CD4-positive, alpha-beta T cell (primary cell): ENCODE data around the gene RASIP1. TPM values are rescaled to one million over a fixed set of nuclear protein-coding genes. Genes with fewer than 3 reads are reported as not detected.

ENCODE experiments used
- ATAC-seq: fragments of 200-7000 bp; cut with Tn5 transposase; one replicate; pipeline ENCODE4 v1.10.0; 2022; ENCODE audit warnings: mild to moderate bottlenecking; ENCODE audit not compliant: poor library complexity
- CTCF ChIA-PET: fragments of 350-600 bp; sonication (Branson Sonifier 250); formaldehyde crosslinking; loops from one replicate; lab custom pipeline; 2021; ENCODE audit warnings: antibody characterized with exemption, inconsistent platforms; lab: Charles Lee
- POLR2A ChIA-PET: fragments of 350-600 bp; sonication (Branson Sonifier 250); formaldehyde crosslinking; loops from one replicate; lab custom pipeline; 2021; ENCODE audit warnings: antibody characterized with exemption, inconsistent platforms; lab: Charles Lee
- DNase-seq, 14 experiments: peaks; one replicate each; pipeline ENCODE4 v3.0.0-alpha.2; 2013 to 2020; ENCODE audit warnings: mixed read lengths in 2 of 14
- H3K27ac ChIP-seq, 2 donors: one replicate each; pipeline versions ENCODE4 v1.5.1 to v1.7.0; 2013; ENCODE audit warnings: low read length in 2 of 2, low read depth in 1 of 2, mild to moderate bottlenecking in 1 of 2
- H3K27me3 ChIP-seq, 2 experiments: 1 replicate in 1 of 2; 2 replicates in 1 of 2; pipeline versions ENCODE4 v1.6.1 to v1.7.0; 2013; ENCODE audit warnings: low read length in 2 of 2, control low read depth in 1 of 2, mild to moderate bottlenecking in 1 of 2, moderate library complexity in 1 of 2; ENCODE audit not compliant: insufficient read depth in 2 of 2, control insufficient read depth in 1 of 2
- H3K36me3 ChIP-seq: one replicate; pipeline ENCODE4 v1.6.1; 2013; ENCODE audit warnings: low read length, control low read depth; ENCODE audit not compliant: insufficient read depth
- H3K4me1 ChIP-seq: one replicate; pipeline ENCODE4 v1.6.1; 2013; ENCODE audit warnings: low read length, control low read depth; ENCODE audit not compliant: insufficient read depth
- H3K4me3 ChIP-seq: one replicate; pipeline ENCODE4 v1.5.1; 2013; ENCODE audit warnings: mild to moderate bottlenecking, low read length, moderate library complexity
- H3K9me3 ChIP-seq, 2 experiments: 1 replicate in 1 of 2; 2 replicates in 1 of 2; pipeline versions ENCODE4 v1.6.1 to v1.7.0; 2013; ENCODE audit warnings: low read length in 2 of 2, mild to moderate bottlenecking in 2 of 2, control low read depth in 1 of 2, moderate library complexity in 1 of 2; ENCODE audit not compliant: control insufficient read depth in 1 of 2, insufficient read depth in 1 of 2
- H3K27ac Mint-ChIP-seq: one replicate; pipeline ENCODE4 v1.8.0; 2020; ENCODE audit warnings: mixed read lengths
- H3K27me3 Mint-ChIP-seq: one replicate; pipeline ENCODE4 v1.8.0; 2021; ENCODE audit warnings: mixed read lengths
- H3K36me3 Mint-ChIP-seq: one replicate; pipeline ENCODE4 v1.8.0; 2021; ENCODE audit warnings: low read depth, mixed read lengths
- H3K4me1 Mint-ChIP-seq: one replicate; pipeline ENCODE4 v1.8.0; 2021; ENCODE audit warnings: low read depth, mixed read lengths
- H3K4me3 Mint-ChIP-seq: one replicate; pipeline ENCODE4 v1.8.0; 2020; ENCODE audit warnings: mild to moderate bottlenecking, mixed read lengths
- H3K9me3 Mint-ChIP-seq: one replicate; pipeline ENCODE4 v1.8.0; 2020; ENCODE audit warnings: mixed read lengths
- intact Hi-C, 2 experiments: fragments of 100-400 bp; cut with DNase I in 1 of 2; cut with micrococcal nuclease in 1 of 2; formaldehyde crosslinking; loops; one replicate each; pipeline versions ENCODE4 v1.15.1 to v1.9.0; 2023 to 2025; cut with DNase I, micrococcal nuclease
- total RNA-seq, 174 experiments: library from RNA in 2 of 174; stranded (reverse) in 2 of 174; gene quantifications; one replicate each; pipeline ENCODE4 v1.2.3 and lab custom pipeline; 2021 to 2026
- TF ChIP-seq, protein P1 (sequence below): fragments of 200-600 bp; IDR thresholded peaks from one replicate; pipeline ENCODE4 v1.8.0; 2022; ENCODE audit warnings: antibody characterized with exemption, mild to moderate bottlenecking

RASIP1 gene
- total RNA-seq, 2 experiments from 2014 or later, result 0.55 to 0.56 TPM

DNA sequence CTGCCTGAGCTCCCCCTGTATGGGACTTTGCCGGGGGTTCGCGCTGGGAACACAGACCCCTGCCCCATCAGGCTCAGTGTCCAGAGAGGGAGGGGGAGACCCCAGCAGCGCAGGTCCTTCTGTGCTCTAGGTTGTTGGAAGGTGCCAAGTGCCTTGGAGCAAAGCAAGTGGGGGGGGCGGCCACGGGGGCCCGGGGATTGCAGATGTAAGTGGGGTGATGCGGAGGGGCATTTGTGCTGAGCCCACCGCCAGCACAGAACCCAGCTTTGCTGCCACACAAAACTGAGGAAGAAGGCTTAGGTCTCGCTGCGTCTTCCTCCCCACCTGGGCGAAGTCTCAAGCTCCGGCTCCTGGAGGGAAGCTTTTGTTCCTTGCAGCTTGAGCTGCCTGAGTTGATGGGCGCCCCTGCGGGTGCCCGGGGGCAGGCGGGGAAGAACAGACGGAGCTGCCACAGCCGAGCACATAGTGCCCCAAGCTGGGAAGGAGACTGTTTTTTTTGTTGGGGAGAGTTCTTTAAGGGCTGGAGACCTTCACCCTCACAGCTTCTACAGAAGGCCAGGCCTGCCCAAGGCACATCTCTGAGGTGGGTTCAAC lies 66.1 kb downstream of the RASIP1 start:
- H3K27me3 ChIP-seq, result no peaks in the 10 kb centered on the region
- H3K4me1 ChIP-seq, result peaks cover 9% of the 10 kb centered on the region
- H3K36me3 Mint-ChIP-seq, result no peaks in the 10 kb centered on the region
- ChIA-PET POLR2A (interaction anchor here (0.6 to 2.7 kb wide), 3 partner anchors 25 to 55 kb away, joined by 3 to 8 read pairs (median 4); partner anchors contain the start of genes RPL18 and SPHK2), CTCF (interaction anchor here (0.9 to 2.1 kb wide), 3 partner anchors 22 to 29 kb away, joined by 3 to 16 read pairs (median 6); partner anchors contain the start of gene CA11)
- TF ChIP-seq, protein P1, sequence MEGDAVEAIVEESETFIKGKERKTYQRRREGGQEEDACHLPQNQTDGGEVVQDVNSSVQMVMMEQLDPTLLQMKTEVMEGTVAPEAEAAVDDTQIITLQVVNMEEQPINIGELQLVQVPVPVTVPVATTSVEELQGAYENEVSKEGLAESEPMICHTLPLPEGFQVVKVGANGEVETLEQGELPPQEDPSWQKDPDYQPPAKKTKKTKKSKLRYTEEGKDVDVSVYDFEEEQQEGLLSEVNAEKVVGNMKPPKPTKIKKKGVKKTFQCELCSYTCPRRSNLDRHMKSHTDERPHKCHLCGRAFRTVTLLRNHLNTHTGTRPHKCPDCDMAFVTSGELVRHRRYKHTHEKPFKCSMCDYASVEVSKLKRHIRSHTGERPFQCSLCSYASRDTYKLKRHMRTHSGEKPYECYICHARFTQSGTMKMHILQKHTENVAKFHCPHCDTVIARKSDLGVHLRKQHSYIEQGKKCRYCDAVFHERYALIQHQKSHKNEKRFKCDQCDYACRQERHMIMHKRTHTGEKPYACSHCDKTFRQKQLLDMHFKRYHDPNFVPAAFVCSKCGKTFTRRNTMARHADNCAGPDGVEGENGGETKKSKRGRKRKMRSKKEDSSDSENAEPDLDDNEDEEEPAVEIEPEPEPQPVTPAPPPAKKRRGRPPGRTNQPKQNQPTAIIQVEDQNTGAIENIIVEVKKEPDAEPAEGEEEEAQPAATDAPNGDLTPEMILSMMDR, result no peak
- H3K27ac Mint-ChIP-seq, result no peak overlapping the region
- DNase-seq (no peak), ATAC-seq (no peak)
- H3K4me1 Mint-ChIP-seq, result peaks cover 7% of the 10 kb centered on the region
- H3K9me3 ChIP-seq, result no peaks in the 10 kb centered on the region
- no peaks in the 10 kb centered on the region for H3K27me3 Mint-ChIP-seq
- H3K9me3 Mint-ChIP-seq, result no peaks in the 10 kb centered on the region
- H3K27ac ChIP-seq, result no peak overlapping the region
- no peaks in the 10 kb centered on the region for H3K36me3 ChIP-seq
- intact Hi-C loops, result no loop called here
- no peak overlapping the region for H3K4me3 ChIP-seq
- no peak overlapping the region for H3K4me3 Mint-ChIP-seq

DNA sequence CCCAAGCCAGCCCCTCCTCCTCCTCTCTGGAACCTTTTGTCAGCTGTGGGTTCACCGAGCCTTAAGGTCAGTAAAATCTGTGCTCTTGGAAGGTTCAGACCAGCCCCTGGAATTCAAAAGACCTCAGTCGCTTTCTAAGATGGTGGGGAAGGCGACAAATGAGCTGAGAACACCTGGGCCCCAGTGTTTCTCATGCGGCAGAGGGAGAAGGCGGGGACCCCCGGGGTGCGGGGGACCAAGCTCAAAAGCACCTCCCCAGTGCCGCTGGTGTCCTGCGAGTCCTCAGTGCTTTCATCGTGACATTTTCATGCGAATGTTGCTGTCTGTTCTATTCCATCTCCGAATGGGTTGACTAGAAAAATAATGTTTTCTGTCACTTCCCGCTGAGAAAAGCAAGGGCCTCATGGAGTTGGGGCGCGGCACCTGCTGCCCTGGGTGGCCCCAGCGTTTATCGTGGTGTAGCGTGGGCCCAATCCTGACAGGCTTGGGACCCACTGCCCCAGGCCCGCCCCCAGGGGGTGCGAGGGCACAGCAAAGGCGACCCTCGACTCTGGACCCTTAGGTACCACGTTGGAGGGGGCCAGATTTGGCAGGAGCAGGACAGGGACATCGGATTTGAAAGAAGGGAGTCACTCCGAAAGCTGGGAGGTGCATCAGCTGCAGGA lies 66.8 kb downstream of the RASIP1 start:
- intact Hi-C loops, result no loop called here
- TF ChIP-seq, protein P1, result no peak
- H3K4me3 ChIP-seq, result no peak overlapping the region
- ATAC-seq (no peak), DNase-seq (no peak)
- CTCF ChIA-PET, result no interaction called here
- no peak overlapping the region for H3K27ac ChIP-seq
- POLR2A ChIA-PET, result interaction anchor here (0.6 kb wide), 1 partner anchor 36 kb away, joined by 3 read pairs; no protein-coding TSS in a partner anchor
- no peaks in the 10 kb centered on the region for H3K27me3 ChIP-seq
- no peaks in the 10 kb centered on the region for H3K9me3 Mint-ChIP-seq
- no peak overlapping the region for H3K27ac Mint-ChIP-seq
- no peaks in the 10 kb centered on the region for H3K27me3 Mint-ChIP-seq
- no peak overlapping the region for H3K4me3 Mint-ChIP-seq
- H3K4me1 ChIP-seq, result peaks cover 9% of the 10 kb centered on the region
- H3K4me1 Mint-ChIP-seq, result peaks cover 7% of the 10 kb centered on the region
- H3K36me3 ChIP-seq, result no peaks in the 10 kb centered on the region
- H3K9me3 ChIP-seq, result no peaks in the 10 kb centered on the region
- no peaks in the 10 kb centered on the region for H3K36me3 Mint-ChIP-seq

DNA sequence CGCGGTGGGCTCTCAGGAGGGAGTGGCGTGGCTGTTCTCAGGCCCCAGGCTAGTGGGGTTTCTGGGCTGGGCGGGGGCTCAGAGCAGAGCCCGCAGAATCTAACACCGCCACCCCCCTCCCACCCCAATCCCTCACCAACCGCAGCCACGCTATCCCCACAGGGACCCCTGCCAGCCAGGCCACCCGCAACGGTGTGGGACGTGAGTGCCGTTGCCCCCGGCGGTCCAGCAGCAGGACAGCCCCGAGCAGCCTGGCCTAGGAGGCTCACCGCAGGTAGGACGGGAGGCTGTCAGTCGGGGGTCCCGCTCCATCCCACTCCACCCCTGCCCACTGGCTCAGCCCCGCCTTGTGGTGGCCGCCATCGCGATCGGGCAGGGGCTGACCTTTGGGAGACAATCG lies 67.4 kb downstream of the RASIP1 start, which contains the start of gene NTN5:
TSS of gene NTN5 (minus strand) at position 24 of the 400 bp plus-strand sequence. CDS start 2,031 bp downstream, outside the sequence.
- POLR2A ChIA-PET, result no interaction called here
- H3K4me3 ChIP-seq, result no peak within 1 kb of the TSS
- ATAC-seq, result no peak

More for the DNA sequence above, 67.4 kb downstream of the RASIP1 start, which contains the start of gene NTN5:
- no peak within 1 kb of the TSS for H3K27ac ChIP-seq
- no peaks in the 10 kb centered on the region for H3K9me3 ChIP-seq
- CTCF ChIA-PET, result no interaction called here
- no peak within 1 kb of the TSS for H3K27ac Mint-ChIP-seq
- no peak within 1 kb of the TSS for H3K4me3 Mint-ChIP-seq
- intact Hi-C loops, result no loop called here
- H3K9me3 Mint-ChIP-seq, result no peaks in the 10 kb centered on the region
- peaks cover 9% of the 10 kb centered on the region for H3K4me1 ChIP-seq
- H3K27me3 ChIP-seq, result no peaks in the 10 kb centered on the region
- no peaks in the 10 kb centered on the region for H3K36me3 Mint-ChIP-seq
- H3K27me3 Mint-ChIP-seq, result no peaks in the 10 kb centered on the region
- no peaks in the 10 kb centered on the region for H3K36me3 ChIP-seq
- DNase-seq, result no peak
- TF ChIP-seq, protein P1, result no peak
- peaks cover 7% of the 10 kb centered on the region for H3K4me1 Mint-ChIP-seq
